Fibroblast of pulmonary artery (primary cell): ENCODE data around the gene TRIM17.

Experiments used
- DNase-seq: peaks from one replicate; pipeline ENCODE4 v3.0.0-alpha.2; 2010; ENCODE audit warnings: low read depth
- H3K4me3 ChIP-seq: replicated peaks from 2 replicates; pipeline ENCODE4 v1.5.1; 2011; ENCODE audit warnings: low read depth, mild to moderate bottlenecking, control low read depth, low read length, moderate library complexity
- TF ChIP-seq, protein P1 (sequence below): IDR thresholded peaks from 2 replicates; pipeline ENCODE4 v1.5.1; 2011; ENCODE audit warnings: mild to moderate bottlenecking, control low read depth, low read length, inconsistent platforms; ENCODE audit errors: missing control alignments

The TRIM17 gene

DNA sequence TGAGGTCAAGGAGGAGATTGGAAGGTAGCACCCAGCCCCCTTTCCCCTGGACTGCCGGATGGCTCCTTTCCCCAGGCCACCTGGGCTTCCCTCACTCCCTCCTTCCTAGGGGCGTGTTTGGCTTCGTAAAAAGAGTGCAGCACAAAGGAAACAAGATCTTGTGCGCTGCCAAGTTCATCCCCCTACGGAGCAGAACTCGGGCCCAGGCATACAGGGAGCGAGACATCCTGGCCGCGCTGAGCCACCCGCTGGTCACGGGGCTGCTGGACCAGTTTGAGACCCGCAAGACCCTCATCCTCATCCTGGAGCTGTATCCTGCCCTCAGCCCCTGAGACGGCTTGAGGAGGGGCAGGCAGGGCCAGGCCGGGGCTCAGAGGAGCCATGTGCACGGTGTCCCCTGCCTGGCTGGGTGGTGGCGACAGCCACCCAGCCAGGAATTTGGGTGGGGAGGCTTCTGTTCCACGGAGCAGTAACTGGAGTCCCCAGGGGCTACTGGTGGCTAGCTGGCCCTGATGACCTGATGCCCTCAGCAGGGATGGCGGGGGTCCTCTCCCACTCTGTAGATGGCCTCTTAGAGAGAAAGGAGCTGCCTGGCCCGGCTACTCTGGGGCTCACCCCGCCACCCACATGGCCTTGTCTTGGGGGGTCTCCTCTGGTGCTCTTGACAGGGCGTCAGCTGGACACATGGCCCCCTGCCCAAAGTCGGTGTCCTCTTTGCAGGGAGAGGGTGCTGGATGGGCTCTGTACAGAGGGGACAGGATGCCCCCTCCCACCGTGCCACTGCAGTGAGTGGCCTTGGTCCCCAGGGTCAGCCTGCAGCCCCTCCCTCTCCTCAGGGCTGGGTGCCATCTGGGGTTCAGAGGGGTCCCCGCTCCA is 49.6 kb downstream of the TRIM17 start:
- TF ChIP-seq, protein P1, sequence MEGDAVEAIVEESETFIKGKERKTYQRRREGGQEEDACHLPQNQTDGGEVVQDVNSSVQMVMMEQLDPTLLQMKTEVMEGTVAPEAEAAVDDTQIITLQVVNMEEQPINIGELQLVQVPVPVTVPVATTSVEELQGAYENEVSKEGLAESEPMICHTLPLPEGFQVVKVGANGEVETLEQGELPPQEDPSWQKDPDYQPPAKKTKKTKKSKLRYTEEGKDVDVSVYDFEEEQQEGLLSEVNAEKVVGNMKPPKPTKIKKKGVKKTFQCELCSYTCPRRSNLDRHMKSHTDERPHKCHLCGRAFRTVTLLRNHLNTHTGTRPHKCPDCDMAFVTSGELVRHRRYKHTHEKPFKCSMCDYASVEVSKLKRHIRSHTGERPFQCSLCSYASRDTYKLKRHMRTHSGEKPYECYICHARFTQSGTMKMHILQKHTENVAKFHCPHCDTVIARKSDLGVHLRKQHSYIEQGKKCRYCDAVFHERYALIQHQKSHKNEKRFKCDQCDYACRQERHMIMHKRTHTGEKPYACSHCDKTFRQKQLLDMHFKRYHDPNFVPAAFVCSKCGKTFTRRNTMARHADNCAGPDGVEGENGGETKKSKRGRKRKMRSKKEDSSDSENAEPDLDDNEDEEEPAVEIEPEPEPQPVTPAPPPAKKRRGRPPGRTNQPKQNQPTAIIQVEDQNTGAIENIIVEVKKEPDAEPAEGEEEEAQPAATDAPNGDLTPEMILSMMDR = no peak
- DNase-seq = no peak
- no peak overlapping the region for H3K4me3 ChIP-seq

DNA sequence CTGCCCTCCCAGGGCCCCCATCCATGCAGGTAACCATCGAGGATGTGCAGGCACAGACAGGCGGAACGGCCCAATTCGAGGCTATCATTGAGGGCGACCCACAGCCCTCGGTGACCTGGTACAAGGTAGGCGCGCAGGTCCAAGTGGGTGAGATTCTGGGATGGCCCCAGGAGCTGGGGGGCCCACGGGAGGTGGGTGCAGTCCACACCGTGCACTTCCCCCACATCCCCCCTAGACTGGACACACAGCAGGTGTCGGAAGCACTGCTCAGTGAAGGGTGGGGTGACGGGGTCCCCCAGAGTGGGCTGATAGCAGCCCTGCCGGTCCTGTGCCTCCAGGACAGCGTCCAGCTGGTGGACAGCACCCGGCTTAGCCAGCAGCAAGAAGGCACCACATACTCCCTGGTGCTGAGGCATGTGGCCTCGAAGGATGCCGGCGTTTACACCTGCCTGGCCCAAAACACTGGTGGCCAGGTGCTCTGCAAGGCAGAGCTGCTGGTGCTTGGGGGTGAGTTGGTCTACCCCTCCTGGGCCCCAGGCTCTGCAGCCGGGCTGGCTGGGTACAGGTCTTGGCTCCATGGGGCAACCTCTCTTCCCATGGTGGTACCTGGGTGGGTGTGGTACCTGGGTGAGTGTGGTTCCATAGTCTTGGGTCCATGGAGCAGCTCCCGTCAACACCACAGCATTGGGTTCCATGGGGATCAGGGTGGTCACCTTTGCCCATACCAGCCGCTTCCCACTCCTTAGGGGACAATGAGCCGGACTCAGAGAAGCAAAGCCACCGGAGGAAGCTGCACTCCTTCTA is 50.4 kb downstream of the TRIM17 start:
- no peak for DNase-seq
- no peak overlapping the region for H3K4me3 ChIP-seq
- TF ChIP-seq, protein P1 = no peak

DNA sequence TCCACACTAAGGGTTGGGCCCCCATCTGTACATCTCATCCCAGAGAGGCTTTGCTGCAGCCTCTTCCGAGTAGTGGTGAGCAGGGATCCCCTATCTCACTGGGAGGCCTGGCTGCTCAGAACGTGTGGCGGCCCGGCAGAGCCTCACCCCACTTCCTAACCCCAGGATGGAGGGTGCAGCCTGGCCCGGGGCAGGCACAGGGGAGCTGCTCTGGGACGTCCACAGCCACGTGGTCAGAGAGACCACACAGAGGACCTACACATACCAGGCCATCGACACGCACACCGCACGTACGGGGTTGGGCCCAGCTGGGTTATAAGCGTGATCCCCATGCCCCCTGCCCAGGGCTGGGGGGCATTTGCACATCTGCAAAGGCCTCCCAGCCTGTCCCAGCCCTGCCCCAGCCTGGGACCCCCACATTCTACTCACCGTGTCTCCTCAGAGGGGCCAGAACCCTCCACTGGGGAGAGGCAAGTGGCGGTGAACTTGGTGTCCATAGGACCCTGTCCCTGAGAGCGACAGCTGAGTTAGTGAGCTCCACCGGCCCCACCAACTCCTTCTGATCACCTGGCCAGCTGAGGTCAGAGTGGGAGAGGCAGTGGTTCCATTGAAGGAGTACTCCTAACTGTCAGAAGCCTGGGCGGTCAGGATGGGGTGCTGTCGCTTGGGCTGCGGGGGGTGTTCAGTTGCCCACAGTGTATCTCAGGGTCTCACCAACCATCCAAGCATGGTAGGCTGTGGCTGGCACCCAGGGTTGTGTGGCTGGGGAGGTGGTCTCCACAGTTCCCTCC is 51.2 kb downstream of the TRIM17 start:
- DNase-seq = no peak
- TF ChIP-seq, protein P1 = no peak

DNA sequence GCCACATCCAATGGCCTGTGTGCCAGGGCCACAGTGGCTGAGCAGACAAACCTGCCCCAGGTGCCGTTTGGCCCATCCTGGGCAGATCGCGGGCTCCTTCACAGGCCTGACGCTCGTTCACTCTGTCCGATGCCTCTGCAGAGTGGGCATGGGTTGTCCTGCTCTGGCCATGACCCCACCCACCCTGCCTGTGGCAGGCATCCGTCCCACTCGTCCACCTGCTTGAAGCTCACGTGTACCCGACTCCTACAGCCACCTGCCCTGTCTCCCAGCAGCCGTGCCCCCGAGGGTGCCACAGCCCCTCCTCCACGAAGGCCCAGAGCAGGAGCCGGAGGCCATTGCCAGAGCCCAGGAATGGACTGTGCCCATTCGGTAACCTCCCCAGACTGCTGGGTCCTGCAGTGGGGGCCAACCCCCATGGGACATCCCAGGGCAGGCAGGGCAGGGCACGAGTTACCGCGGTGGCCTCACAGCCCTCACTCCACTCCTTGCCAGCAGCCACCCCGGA is 51.9 kb downstream of the TRIM17 start:
- no peak for DNase-seq
- TF ChIP-seq, protein P1 = no peak
- H3K4me3 ChIP-seq = no peak overlapping the region

More for the DNA sequence above, 51.2 kb downstream of the TRIM17 start:
- no peak overlapping the region for H3K4me3 ChIP-seq

DNA sequence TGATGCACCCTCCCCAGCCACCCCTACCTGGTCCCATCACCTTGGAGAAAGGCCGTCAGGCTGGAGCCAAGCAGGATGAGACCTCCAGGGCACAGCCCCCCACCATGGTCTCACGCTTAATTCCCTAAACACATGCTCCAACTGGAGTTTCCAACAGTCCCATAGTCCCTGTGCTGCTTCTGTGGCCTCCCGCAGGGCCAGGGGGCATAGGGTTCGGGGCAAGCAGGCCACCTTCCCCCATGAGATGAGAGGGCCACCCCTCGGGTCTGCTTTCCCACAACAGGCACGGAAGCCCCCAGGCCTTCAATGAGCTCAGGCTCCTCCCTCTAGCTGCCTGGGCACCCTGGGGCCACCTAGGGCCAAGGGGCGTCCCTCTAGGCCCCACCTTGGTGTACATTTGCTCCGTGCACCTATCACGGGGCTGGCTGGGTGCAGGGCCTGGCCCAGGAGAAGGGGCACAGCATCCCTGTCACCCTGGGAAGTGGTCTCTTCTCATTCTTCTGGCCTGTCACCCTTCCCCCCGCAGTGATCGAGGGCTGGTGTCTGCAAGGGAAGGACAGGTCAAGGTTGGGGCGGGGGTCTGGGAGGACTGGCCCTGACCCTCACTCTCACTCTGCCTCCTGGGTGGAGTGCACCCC is 52.5 kb downstream of the TRIM17 start:
- DNase-seq = no peak
- H3K4me3 ChIP-seq = no peak overlapping the region
- TF ChIP-seq, protein P1 = no peak

DNA sequence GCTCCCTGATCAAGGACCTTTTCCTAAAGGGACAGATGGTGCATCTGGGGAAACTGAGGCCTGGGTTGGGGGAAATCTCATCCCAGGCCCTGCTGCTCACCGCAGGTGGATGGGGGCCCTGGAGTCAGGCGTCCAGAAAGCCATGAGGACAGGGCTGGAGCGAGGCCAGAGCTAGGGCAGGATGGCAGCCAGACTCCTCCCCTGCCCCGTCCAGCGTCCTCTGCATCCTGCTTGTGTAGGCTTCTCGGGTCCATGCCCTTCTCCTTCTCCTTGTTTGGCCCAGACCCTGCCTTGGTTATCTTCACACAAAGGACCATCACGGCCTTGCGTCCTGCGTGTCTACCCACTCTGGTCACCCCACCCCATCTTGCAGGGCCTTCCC is 53.0 kb downstream of the TRIM17 start:
- TF ChIP-seq, protein P1 = no peak
- no peak overlapping the region for H3K4me3 ChIP-seq
- DNase-seq = no peak
